Activated CD8-positive, alpha-beta T cell treated with anti-CD3 and anti-CD28 coated beads for 36 hours (primary cell): ENCODE measurements around the gene PRDM5. TPM values are rescaled to one million over a fixed set of nuclear protein-coding genes. Genes with fewer than 3 reads are reported as not detected.

Source experiments
- ATAC-seq: fragments of 200-7000 bp; cut with Tn5 transposase; one replicate; pipeline ENCODE4 v1.10.0; 2021; ENCODE audit warnings: mild to moderate bottlenecking, moderate library complexity
- CTCF ChIA-PET: fragments of 350-600 bp; sonication (Branson Sonifier 250); formaldehyde crosslinking; loops from one replicate; lab custom pipeline; 2021; ENCODE audit warnings: antibody characterized with exemption; lab: Charles Lee
- POLR2A ChIA-PET: fragments of 350-600 bp; sonication (Branson Sonifier 250); formaldehyde crosslinking; loops from one replicate; lab custom pipeline; 2021; ENCODE audit warnings: antibody characterized with exemption; lab: Charles Lee
- DNase-seq: peaks from one replicate; pipeline ENCODE4 v3.0.0-alpha.2; 2020
- H3K27ac Mint-ChIP-seq: one replicate; pipeline ENCODE4 v1.8.0; 2021; ENCODE audit warnings: mild to moderate bottlenecking, mixed read lengths
- H3K27me3 Mint-ChIP-seq: one replicate; pipeline ENCODE4 v1.8.0; 2021; ENCODE audit warnings: mixed read lengths
- H3K36me3 Mint-ChIP-seq: one replicate; pipeline ENCODE4 v1.8.0; 2021; ENCODE audit warnings: low read depth, mixed read lengths
- H3K4me1 Mint-ChIP-seq: one replicate; pipeline ENCODE4 v1.8.0; 2021; ENCODE audit warnings: low read depth, mixed read lengths
- H3K4me3 Mint-ChIP-seq: one replicate; pipeline ENCODE4 v1.8.0; 2021; ENCODE audit warnings: mild to moderate bottlenecking, moderate library complexity, mixed read lengths
- H3K9me3 Mint-ChIP-seq: one replicate; pipeline ENCODE4 v1.8.0; 2021; ENCODE audit warnings: mixed read lengths
- CTCF ChIP-seq: fragments of 200-600 bp; IDR thresholded peaks from one replicate; pipeline ENCODE4 v1.8.0; 2022; ENCODE audit warnings: antibody characterized with exemption, mild to moderate bottlenecking
- intact Hi-C: fragments of 100-400 bp; cut with micrococcal nuclease; formaldehyde crosslinking; loops from one replicate; pipeline ENCODE4 v1.10.0; 2022
- total RNA-seq, 2 experiments: library from RNA; stranded (reverse); gene quantifications; one replicate each; pipeline ENCODE4 v1.2.3, GENCODE V29; 2021

PRDM5 gene
- total RNA-seq, 2 experiments from 2014 or later, result 0.51 to 0.52 TPM

- no peaks in the 10 kb centered on the region for H3K36me3 Mint-ChIP-seq
- CTCF ChIA-PET, result no interaction called here
- no peak for TF ChIP-seq CTCF
Measured at GRCh38 chr4:120685756-120686278, 236.7 kb downstream of the PRDM5 start.

DNA sequence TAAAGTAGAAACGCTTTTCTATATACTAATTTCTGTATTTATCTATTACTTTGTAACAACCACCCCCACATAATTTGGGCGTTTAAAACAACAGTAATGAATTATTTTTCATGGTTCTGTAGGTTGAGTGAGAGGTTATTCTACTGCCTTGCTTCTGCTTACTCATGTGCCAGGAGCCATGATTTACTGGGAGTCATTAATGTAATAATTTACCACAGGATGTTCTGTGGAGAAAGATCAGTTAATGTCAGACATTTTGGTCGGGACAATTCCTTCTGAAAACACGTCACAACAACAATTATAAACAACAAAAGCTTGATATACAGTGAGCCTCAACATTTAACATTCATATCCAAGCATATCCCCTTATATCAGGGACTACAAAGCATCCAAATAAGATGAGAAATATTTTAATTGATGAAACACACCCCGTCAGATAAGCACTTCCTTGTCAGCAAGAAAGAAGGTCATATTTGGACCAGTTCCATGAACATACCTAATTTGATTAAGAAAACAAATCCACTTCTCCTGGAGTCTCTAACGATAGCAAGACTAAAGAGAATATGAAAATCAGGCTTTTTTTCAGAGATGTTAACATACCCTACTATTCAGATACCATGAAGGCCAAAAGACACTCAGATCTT lies 238.5 kb downstream of the PRDM5 start:
- intact Hi-C loops, result no loop called here
- Mint-ChIP-seq H3K36me3 (no peaks in the 10 kb centered on the region), H3K4me1 (peaks cover 4% of the 10 kb centered on the region), H3K4me3 (no peak overlapping the region), H3K27me3 (peaks cover 3% of the 10 kb centered on the region), H3K27ac (no peak overlapping the region), H3K9me3 (peaks cover 6% of the 10 kb centered on the region)
- POLR2A ChIA-PET, result no interaction called here
- CTCF ChIA-PET, result no interaction called here
- TF ChIP-seq CTCF, result no peak
- DNase-seq, result no peak
- ATAC-seq, result no peak

More at GRCh38 chr4:120685756-120686278, 236.7 kb downstream of the PRDM5 start:
- ATAC-seq (no peak), DNase-seq (no peak)
- Mint-ChIP-seq H3K9me3 (no peaks in the 10 kb centered on the region), H3K27me3 (peaks cover 3% of the 10 kb centered on the region), H3K4me1 (peaks cover 2% of the 10 kb centered on the region), H3K27ac (no peak overlapping the region), H3K4me3 (no peak overlapping the region)
- intact Hi-C loops, result no loop called here
- POLR2A ChIA-PET, result interaction anchor here (0.6 kb wide), 1 partner anchor 570 kb away, joined by 3 read pairs; no protein-coding TSS in a partner anchor

GRCh38 chr4:120682981-120683380 lies 239.5 kb downstream of the PRDM5 start:
- intact Hi-C loops, result no loop called here
- H3K4me3 Mint-ChIP-seq, result no peak overlapping the region
- peaks cover 4% of the 10 kb centered on the region for H3K4me1 Mint-ChIP-seq
- ChIA-PET CTCF (interaction anchor here (1.4 kb wide), 1 partner anchor 625 kb away, joined by 6 read pairs; no protein-coding TSS in a partner anchor), POLR2A (no interaction called here)
- H3K36me3 Mint-ChIP-seq, result no peaks in the 10 kb centered on the region
- peaks cover 9% of the 10 kb centered on the region for H3K9me3 Mint-ChIP-seq
- ATAC-seq (no peak), DNase-seq (no peak)
- no peak for TF ChIP-seq CTCF
- H3K27me3 Mint-ChIP-seq, result peaks cover 3% of the 10 kb centered on the region
- H3K27ac Mint-ChIP-seq, result no peak overlapping the region

DNA sequence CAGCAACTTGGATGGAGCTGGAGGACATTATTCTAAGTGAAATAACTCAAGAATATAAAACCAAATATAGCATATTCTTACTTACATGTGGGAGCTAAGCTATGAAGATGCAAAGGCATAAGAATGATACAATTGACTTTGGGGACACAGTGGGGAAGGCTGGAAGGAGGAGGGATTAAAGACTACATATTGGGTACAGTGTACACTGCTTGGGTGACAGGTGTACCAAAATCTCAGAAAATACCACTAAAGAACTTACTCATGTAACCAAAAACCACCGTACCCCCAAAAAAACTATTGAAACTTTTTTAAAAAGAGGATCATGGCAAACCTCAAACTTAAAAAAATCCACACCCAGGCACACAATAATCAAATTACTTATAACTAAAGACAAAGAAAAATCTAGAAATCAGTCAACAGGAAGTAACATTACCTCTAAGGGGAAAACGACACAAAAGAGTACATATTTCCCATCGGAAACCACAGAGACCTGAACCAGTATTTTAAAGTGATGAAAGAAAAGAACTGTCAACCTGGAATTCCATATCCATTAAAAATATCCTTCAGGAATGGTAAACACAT lies 241.8 kb downstream of the PRDM5 start:
- ATAC-seq, result no peak
- no peak for DNase-seq
- Mint-ChIP-seq H3K4me3 (no peak overlapping the region), H3K27me3 (peaks cover 7% of the 10 kb centered on the region), H3K36me3 (no peaks in the 10 kb centered on the region), H3K4me1 (peaks cover 4% of the 10 kb centered on the region), H3K27ac (no peak overlapping the region), H3K9me3 (peaks cover 9% of the 10 kb centered on the region)
- intact Hi-C loops, result no loop called here
- CTCF ChIA-PET, result no interaction called here
- no peak for TF ChIP-seq CTCF
- POLR2A ChIA-PET, result no interaction called here

DNA sequence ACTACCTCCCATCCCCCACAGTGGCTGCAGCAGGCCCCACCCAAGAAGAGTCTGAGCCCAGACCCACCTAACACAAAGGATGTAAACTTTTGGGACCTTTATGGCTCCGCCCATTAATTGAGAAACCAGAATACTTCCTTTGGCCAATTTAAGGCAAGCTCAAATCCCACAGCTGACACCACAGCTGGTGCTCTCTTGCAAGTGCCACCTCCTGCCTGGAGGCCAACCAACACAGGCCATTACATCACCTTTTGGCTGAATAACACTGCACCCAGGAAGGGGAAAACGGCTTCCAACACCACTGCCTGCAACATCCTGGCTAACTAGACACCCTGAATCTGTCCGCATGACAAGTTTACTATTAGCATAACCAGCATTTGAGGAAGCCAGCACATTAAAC lies 248.8 kb downstream of the PRDM5 start:
- ATAC-seq (no peak), DNase-seq (no peak)
- H3K9me3 Mint-ChIP-seq, result peaks cover 9% of the 10 kb centered on the region
- peaks cover 1% of the 10 kb centered on the region for H3K36me3 Mint-ChIP-seq
- ChIA-PET POLR2A (no interaction called here), CTCF (no interaction called here)
- intact Hi-C loops, result no loop called here
- no peaks in the 10 kb centered on the region for H3K4me1 Mint-ChIP-seq
- TF ChIP-seq CTCF, result no peak
- no peak overlapping the region for H3K27ac Mint-ChIP-seq
- H3K4me3 Mint-ChIP-seq, result no peak overlapping the region
- peaks cover 7% of the 10 kb centered on the region for H3K27me3 Mint-ChIP-seq
